ENCODE results near the gene GYG2. TPM values are rescaled to one million over a fixed set of nuclear protein-coding genes. Genes with fewer than 3 reads are reported as not detected.

The GYG2 gene
- total RNA-seq, 1 donor from 2014 or later = 0.66 TPM

GRCh38 chrX:2824886-2825285, 3.8 kb upstream of the GYG2 start:
- H3K4me3 ChIP-seq = no peak overlapping the region
- DNase-seq = no peak
- peaks cover 5% of the 10 kb centered on the region for H3K27me3 ChIP-seq (ENCODE audit: low read depth)
- no peak for TF ChIP-seq CTCF (IDR thresholded peaks at IDR 0.05; ENCODE audit: borderline replicate concordance)
- H3K27ac ChIP-seq (replicated peaks) = no peak overlapping the region
- H3K4me1 ChIP-seq = no peaks in the 10 kb centered on the region
- H3K9me3 ChIP-seq (replicated peaks) = no peaks in the 10 kb centered on the region
- intact Hi-C loops (cut with micrococcal nuclease) = no loop called here
- no peaks in the 10 kb centered on the region for H3K36me3 ChIP-seq

- H3K4me1 ChIP-seq = no peaks in the 10 kb centered on the region
- peaks cover 16% of the 10 kb centered on the region for H3K27me3 ChIP-seq (ENCODE audit: low read depth)
- peak overlapping the region; percentile 56 for H3K4me3 ChIP-seq
- no peaks in the 10 kb centered on the region for H3K9me3 ChIP-seq (replicated peaks)
- no peak for TF ChIP-seq CTCF (IDR thresholded peaks at IDR 0.05; ENCODE audit: borderline replicate concordance)
- intact Hi-C loops (cut with micrococcal nuclease) = no loop called here
- H3K36me3 ChIP-seq = no peaks in the 10 kb centered on the region
- DNase-seq = no peak
- H3K27ac ChIP-seq (replicated peaks) = no peak overlapping the region
These were observed 255 bp downstream of the GYG2 start for GRCh38 chrX:2828959-2829411.

- H3K27ac ChIP-seq (replicated peaks) = no peak overlapping the region
- peak overlapping the region; percentile 56 for H3K4me3 ChIP-seq
- no peak for DNase-seq
- peaks cover 16% of the 10 kb centered on the region for H3K27me3 ChIP-seq (ENCODE audit: low read depth)
- H3K36me3 ChIP-seq = no peaks in the 10 kb centered on the region
- no peaks in the 10 kb centered on the region for H3K4me1 ChIP-seq
- intact Hi-C loops (cut with micrococcal nuclease) = no loop called here
- TF ChIP-seq CTCF (IDR thresholded peaks at IDR 0.05; ENCODE audit: borderline replicate concordance) = no peak
- no peaks in the 10 kb centered on the region for H3K9me3 ChIP-seq (replicated peaks)
These were observed 928 bp downstream of the GYG2 start for GRCh38 chrX:2829469-2830246.

GRCh38 chrX:2831471-2832228, 2.9 kb downstream of the GYG2 start:
- Histone ChIP-seq H3K9me3 (replicated peaks) (no peaks in the 10 kb centered on the region), H3K36me3 (no peaks in the 10 kb centered on the region), H3K4me1 (no peaks in the 10 kb centered on the region), H3K27ac (replicated peaks) (no peak overlapping the region), H3K27me3 (ENCODE audit: low read depth) (peaks cover 16% of the 10 kb centered on the region), H3K4me3 (no peak overlapping the region)
- no peak for DNase-seq
- intact Hi-C loops (cut with micrococcal nuclease) = no loop called here
- TF ChIP-seq CTCF (IDR thresholded peaks at IDR 0.05; ENCODE audit: borderline replicate concordance) = no peak

GRCh38 chrX:2837961-2838360, 9.2 kb downstream of the GYG2 start:
- Histone ChIP-seq H3K36me3 (no peaks in the 10 kb centered on the region), H3K27ac (replicated peaks) (no peak overlapping the region), H3K9me3 (replicated peaks) (peaks cover 5% of the 10 kb centered on the region), H3K4me3 (no peak overlapping the region), H3K4me1 (no peaks in the 10 kb centered on the region), H3K27me3 (ENCODE audit: low read depth) (no peaks in the 10 kb centered on the region)
- no peak for DNase-seq
- intact Hi-C loops (cut with micrococcal nuclease) = no loop called here
- no peak for TF ChIP-seq CTCF (IDR thresholded peaks at IDR 0.05; ENCODE audit: borderline replicate concordance)

All from left ventricle myocardium inferior (tissue), 1 donor.